HG02763 (cell line): ENCODE data around the gene CDC42SE2.
"Not testable (repeated sequence)": the region's sequence is repeated elsewhere in the genome, so short reads cannot be mapped to it uniquely, and the experiment has no call there.

ENCODE experiments used
- ATAC-seq: cut with Tn5 transposase; IDR thresholded peaks from one replicate; pipeline ENCODE4 v1.9.1; 2021; ENCODE audit warnings: mild to moderate bottlenecking, moderate library complexity; ENCODE audit not compliant: unreplicated experiment

CDC42SE2 gene

DNA sequence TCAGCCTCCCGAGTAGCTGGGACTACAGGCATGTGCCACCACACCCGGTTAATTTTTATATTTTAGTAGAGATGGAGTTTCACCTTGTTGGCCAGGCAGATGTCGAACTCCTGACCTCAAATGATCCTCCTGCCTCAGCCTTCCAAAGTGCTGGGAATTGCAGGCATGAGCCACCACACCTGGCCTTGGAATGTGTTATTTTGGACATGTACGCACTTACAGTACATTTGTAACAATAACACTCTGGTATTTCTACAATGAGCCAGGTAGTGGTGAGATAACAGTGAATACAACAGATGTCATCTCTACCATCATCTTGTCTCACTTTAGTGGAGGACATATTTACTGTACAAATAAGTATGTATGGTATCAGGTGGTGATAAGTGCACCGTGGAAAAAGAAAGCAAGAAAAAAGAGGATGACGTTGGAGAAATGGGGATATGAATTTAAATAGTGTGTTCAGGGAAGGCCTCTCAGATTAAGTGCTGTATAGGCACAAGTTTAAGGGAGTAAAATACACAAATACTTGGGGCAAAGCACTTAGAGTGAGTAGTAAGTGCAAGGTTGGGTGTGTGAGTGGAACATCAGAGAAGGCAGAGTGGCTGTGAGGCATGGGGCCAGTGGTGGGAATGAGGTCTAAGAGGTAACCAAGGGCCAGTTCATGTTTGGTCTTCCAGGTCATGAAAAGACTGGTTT, 100.1 kb downstream of the CDC42SE2 start:
- no peak for ATAC-seq

DNA sequence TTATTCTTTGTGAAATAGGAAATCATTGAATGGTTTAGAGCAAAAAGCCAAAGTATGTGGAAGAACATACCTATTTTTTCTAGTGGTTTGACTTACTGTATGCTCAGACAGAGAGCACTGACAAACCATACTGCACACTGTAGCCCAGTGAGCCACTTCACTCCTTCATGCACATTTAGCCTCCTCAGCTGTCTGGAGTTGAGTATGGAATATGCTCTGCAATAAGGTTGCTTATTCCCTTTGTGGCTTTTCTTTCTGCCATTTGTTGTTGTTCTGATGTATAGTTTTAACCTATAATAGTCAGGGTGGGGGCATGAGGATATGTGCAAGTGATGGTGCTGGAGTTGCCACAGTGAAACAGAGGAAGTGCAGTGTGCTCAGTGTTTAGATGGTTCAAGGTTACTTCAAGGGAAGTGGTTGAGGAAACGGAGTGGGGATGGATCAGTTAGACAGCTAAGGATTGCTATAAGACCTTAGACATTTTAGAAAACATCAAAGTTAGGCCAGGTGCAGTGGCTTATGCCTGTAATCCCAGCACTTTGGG, 100.7 kb downstream of the CDC42SE2 start:
- ATAC-seq = no peak

DNA sequence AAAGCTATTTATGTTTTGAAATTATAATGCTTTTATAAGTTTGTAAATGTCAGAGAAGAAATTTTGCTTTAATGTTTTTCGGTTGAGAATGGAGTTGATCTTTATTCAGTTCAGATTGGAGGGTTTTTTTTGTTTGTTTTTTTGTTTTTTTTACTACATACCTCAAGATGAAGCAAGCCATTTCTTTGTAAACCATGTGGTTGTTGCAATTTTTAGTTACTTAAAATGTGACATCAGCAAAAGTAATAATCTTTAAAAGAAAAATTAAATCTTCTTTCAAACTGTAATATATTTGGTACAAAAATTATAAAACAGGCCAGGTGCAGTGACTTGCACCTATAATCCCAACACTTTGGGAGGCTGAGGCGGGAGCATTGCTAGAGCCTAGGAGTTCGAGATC, 102.6 kb downstream of the CDC42SE2 start:
- no peak for ATAC-seq

DNA sequence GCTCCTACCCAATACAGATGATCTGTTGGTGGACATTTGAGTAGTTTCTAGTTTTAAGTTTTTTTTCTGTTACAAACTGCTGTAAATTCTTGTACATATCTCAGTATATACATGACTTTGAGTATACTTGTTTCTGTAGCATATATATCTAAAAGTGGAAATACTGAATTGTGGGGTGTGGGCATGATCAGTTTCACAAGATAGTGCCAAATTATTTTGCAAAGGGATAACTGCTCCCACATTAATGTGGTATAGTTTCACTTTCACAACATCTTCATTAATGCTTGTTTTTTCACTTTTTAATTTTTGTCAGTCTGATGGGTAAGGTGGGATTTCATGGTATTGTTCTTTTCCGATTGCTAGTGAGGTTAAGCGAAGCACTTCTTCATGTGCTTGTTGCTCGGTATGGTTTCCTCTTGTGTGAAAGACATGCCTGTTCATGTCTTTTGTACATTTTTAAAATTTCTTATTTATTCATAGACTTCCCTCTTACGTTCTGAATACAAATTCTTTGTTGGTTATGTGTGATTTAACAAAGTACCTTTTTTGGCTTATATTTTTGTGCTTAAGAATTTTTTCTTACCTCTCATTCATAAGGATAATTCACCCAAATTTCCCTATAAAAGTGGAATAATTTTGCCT, 103.5 kb downstream of the CDC42SE2 start:
- no peak for ATAC-seq

DNA sequence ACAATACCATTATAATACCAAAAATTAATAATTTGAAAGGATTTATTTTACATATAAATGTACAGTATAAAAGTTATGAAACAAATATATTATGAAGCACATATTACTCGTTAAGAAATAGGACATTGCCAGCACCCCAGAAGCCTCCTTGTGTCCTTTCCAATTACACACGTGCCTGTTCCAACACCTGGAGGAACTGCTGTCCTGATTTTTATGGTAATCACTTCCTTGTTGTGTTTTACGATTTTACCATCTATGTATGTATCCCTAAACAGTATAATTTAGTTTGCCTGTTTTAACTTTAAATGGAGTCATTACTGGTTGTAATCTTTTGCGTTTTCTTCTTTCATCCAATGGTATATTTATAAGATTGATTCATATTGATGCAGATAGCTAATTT, 105.0 kb downstream of the CDC42SE2 start:
- no peak for ATAC-seq

DNA sequence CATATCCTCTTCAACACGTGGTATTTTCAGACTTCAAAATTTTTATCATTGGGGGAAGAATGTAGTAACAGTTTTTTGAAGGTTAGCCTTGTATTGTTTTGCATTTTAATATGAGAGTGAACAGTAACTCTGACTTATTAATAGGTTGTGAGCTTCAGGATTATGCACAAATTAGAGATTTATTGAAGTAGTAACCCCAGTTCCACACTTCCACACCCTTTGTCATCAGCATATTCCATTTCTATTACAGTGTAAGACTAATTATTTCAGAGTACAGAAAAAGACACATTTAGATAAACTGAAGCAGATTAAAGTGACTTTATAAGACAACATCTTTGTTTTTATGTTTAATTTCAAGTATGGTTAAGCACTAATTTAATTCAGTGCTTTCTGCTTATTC, 105.7 kb downstream of the CDC42SE2 start:
- no peak for ATAC-seq

DNA sequence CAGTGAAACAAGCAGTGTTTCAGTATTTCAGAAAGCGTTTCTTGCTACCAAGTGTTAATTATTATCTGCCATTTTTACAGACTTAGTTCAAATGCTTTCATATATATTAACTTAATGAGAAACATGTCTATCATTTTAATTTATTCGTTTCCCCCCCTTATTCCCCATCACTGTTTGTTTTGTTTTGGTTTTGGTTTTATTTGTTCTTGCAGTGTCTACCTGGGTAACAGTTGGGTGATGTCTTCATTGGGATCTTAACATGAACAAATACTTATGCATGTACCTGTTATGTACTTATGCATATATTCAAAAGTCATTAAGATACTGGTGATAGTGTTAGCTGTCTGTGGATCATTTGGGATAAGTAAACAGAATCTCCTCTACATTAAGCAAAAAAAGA, 108.0 kb downstream of the CDC42SE2 start:
- no peak for ATAC-seq

DNA sequence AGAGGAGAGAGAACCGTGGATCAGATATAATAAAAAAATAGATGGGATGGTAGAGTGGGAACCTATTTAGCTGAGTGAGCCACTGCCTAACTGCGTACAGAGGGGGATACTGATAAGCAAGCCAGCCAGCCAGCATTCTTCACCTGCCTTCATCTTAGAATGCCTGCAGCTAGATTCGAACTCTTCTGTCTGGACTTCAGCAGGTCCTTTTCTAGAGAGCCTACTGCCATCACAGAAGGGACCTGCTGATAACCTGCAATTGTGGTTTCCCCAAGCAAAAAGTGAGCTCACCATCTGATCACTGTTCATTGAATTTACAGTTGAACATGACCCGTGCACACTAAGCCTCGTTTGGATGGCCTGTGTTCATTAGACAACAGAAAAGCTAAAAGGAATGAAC, 109.4 kb downstream of the CDC42SE2 start:
- ATAC-seq = no peak

DNA sequence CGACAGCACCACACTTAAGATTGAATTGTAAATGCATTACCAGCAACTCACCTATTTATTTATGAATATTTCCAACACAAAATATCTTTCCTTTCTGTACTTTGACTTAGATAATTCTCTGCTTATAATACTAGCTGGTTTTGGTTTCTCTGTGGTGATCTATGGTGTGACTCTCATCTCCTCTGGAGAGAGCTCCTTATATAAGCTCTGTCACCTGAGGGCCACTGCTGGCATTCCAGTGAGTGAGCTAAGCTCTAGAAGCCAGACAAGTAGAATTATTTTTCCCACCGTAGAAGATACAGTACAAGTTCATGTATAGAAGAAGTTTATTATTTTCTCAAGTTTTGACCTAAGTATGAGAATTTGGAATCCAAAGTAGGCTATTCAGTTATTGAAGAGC, 111.5 kb downstream of the CDC42SE2 start:
- no peak for ATAC-seq

DNA sequence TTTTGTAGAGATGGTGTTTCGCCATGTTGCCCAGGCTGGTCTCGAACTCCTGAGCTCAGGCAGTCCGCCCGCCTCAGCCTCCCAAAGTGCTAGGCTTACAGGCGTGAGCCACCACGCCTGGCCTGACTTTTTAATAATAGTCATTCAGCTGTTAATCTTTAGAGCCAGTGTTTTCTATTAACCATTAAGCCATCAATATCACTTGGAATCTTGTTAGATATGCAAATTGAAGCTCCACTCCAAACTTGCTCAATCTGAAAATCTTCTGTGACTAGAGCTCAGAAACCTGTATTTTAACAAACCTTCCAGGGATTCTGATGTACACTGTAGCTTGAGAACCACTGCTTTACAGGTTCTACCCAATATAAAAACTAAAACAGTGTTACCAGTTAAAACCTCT, 113.5 kb downstream of the CDC42SE2 start:
- ATAC-seq = no peak

DNA sequence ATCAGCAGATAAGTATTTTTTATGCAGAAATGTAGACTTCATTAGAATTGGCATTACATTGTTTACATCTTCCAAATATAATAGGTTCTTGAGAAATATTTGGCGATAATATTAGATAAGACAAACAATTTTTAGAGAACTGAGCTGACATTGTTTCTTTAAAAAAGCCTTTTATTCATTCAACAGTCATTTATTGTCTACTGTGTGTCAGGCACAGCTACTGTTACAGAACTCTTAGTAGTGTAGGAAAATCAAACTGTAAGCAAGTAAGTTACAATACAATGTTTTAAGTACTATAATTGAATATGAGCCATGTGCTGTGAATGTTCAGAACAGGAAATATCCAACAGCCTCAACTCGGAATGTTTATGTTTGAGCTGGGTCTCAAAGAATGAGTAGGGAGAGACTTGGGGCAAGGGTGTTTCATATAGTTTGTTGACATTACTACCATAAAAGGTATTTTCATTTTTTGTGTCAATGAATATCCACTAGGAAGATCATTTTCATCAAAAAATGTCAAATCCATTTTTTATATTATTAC, 114.0 kb downstream of the CDC42SE2 start:
- ATAC-seq = no peak

DNA sequence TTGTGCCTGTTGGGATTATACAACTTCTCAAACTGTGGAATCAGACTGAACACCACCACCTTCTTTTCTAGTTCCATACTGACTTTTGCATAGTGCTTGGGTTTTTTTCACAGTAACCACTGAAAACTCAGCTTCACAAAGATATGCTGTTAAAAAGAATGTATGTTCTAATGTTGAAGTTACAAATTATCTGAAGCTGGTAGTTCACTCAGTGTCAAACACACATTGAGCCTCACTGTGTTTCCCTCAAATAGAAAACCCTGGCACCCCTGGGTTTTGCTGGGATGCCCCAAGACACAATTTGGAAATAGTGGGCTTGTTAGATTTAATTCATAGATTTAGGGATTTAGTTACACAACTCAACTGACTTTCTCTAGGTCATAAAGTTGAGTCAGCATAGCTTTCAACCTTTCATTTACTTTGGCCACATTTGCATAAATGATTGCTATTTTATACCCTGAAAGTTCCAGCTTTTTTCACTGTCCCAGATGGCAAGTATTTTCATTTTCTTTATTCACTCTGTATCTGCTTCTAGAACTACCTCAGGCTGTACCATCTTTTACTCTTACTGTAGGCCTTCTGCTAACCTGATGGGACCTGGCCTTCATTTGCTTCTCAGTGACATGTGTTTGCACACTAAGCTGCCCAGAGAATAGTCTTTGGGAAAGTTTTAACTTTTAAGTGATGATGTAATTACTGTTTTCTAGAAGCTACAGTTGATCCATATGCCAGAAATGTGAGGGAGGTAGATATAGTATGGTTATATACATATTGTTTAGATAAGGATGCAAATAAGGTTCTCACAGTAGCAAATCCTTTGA, 115.1 kb downstream of the CDC42SE2 start:
- no peak for ATAC-seq

DNA sequence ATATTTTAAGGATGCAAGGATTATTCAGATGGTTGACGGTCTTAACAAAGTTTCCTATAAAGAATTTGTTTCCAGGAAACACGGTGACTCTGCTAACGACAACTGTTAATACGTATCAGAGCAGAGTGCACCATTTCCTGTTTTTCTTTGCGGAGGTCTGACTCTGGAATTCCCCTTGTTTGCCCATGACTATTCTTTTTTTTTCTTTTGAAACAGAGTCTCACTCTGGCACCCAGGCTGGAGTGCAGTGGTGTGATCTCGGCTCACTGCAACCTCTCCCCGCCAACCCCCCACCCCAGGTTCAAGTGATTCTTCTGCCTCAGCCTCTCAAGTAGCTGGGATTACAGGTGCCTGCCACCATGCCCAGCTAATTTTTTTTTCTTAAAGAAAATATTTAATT, 115.9 kb downstream of the CDC42SE2 start:
- ATAC-seq = no peak

DNA sequence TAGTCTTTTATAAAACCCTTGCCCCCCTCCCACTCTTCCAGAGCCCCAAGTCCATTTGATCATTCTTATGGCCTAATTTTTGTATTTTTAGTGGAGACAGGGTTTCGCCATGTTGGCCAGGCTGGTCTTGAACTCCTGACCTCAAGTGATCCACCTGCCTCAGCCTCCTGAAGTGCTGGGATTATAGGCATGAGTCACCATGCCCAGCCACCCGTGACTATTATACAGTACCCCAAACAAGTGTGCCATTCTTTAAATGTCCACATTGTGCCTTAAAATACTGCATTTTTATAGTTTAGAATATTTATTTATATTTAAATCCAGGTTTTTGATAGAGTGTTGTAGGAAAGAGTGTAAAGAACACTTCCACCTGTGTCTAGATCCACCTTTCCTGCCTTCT, 116.4 kb downstream of the CDC42SE2 start:
- not testable (repeated sequence) for ATAC-seq

DNA sequence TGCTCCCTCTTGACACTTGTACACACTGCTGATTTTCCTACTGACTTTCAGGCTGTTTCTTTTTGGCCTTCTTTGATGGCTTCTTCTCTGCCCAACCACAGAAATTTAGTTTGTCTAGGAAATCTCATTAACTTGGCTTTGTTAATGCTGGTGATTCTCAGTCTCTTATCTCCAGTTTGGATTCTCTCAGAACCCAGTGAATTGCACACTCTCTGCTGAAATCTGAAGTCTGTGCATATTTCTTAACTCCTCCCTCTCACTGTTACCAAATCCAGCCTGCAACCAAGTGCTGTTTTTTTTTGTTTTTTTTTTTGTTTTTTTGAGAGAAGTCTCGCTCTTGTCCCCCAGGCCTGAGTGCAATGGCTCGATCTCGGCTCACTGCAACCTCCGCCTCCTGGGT, 117.2 kb downstream of the CDC42SE2 start:
- ATAC-seq = no peak

DNA sequence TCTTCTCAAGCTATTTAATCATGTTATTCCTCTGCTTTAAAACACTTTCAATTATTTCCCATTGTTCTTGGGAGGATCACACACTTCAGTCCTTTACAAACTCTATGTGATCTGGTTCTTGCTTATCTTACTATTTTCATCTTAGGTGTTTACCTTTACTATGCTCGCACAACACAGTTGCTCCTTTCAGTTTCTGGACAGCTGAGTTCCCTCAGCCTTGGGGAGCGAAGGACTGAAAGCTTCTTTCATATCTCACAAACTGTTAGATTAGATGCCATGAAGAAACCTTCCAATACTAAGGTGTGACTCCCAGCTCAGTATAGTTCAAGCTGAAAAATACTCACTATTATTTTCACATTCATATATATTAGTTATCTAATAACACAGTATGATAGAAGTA, 117.9 kb downstream of the CDC42SE2 start:
- peak; percentile 44 for ATAC-seq

DNA sequence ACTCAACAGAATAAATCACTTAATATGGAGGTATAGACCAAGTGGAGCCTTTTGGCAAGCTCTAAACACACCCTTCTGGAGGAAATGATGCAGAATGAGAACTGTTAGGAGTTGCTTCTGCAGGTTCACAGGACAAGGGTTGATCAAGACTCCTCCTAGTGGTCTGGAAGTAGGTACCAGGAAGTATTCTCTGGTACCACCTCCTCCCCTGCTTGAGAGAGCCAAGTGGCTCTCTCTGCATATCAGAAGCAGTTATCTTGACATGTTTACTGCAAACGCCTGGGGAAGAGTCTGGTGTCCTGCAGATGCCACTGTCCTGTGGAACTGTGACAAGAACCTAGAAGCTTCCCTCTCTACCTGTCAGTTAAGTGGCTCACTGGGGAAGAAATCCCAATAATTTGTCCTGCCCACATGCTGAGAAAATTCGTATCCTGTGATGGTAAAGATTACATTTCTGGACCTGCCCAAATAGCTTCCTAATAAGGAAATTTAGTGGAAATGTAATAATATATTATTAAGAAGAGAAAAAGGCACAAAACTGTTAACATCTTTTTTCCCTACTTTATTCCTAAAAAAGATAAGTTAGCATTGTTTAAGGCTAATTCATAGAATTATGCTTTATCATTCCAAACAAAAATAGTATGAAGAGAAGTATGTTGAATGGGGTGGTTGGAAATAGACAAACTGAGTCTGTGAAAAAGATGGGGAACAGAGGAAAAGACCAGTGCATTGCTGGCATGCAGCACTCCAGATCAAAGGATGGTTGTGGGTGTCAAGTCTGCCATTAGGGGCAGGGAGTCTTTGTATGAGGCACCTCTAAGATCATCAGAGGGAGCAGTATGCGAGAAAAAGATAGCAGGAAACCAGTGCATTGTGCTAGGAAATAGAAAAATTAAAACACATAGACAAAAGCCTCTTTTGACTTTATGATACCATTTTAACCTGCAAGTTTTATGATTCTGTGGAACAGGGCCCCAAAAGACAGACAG, 118.8 kb downstream of the CDC42SE2 start:
- peak; percentile 53 for ATAC-seq

DNA sequence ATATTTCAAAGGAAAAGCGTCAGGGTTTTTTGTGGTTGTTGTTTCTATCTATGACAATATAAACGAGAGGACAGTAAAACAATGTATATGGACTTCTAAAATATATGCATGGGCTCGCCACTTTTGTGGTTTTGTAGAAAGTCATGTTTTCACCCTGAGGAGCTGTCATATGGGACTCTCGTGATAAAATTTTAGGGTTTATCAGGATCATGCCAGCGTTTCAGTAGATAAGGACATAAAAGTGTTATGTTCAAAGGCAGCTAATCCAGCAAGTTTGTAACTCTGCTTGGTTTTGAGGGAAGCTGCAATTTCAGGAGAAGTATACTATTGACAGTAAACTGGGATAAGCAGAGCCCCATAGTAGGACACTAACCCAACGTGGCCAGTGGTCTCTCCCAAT, 120.3 kb downstream of the CDC42SE2 start:
- no peak for ATAC-seq

DNA sequence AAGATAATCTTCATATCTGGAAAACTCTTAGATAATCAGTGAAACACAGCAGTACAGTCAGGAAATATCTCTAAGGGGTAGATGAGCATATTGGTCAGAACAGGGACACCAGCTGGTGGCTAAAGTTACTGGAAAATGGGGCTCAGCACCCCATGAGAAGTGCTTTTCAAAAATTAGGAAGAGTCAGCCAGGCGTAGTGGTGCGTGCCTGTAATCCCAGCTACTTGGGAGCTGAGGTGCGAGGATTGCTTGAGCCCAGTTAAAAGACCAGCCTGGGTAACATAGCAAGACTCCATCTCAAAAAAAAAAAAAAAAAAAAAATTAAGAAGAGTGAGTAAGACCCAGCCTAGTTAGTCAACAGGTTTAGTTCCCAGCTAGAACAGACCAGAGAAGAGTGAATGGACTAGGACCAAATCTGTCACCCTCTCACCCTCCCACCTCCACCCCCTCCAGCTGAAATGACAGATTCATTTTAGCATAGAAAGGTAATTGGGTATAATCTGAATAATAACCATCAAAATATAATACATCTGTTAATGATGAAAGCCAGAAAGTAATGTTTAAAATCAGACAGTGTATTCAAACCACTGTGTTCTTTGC, 120.9 kb downstream of the CDC42SE2 start:
- no peak for ATAC-seq

DNA sequence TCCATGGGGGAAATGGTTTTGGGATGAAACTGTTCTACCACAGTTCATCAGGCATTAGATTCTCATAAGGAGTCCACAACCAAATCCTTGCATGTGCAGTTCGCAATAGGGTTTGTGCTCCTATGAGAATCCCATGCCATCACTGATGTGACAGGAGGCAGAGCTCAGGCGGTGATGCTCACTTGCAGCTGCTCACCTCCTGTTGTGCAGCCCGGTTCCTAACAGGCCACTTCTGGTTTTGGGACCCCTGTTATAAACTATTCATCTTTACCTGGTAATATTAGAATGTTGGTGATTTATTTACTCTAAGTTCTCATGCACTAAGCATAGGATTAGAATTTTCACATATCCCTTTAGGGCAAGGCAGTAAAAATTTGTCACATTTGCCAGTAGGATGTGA, 122.3 kb downstream of the CDC42SE2 start:
- ATAC-seq = no peak
